GM06990 (cell line): Measurements from ENCODE around the gene ADA.

Source experiments
- DNase-seq: peaks from one replicate; pipeline ENCODE4 v3.0.0-alpha.2; 2011; ENCODE audit not compliant: insufficient read length; ENCODE audit errors: extremely low read depth
- H3K27me3 ChIP-seq: replicated peaks from 2 replicates; pipeline ENCODE4 v1.6.0; 2011; ENCODE audit warnings: low read length; ENCODE audit not compliant: control insufficient read depth, insufficient read depth
- H3K36me3 ChIP-seq: 2 replicates; pipeline ENCODE4 v1.5.1; 2011; ENCODE audit warnings: low read length; ENCODE audit not compliant: control insufficient read depth, insufficient read depth
- H3K4me3 ChIP-seq: replicated peaks from 2 replicates; pipeline ENCODE4 v1.5.1; 2011; ENCODE audit warnings: low read depth, mild to moderate bottlenecking, control low read depth, low read length
- TF ChIP-seq, protein P1 (sequence below): IDR thresholded peaks from 2 replicates; pipeline ENCODE4 v1.5.1; 2011; ENCODE audit warnings: low read length, control low read depth, mild to moderate bottlenecking, inconsistent platforms; ENCODE audit not compliant: insufficient read depth, poor library complexity, severe bottlenecking

The ADA gene

DNA sequence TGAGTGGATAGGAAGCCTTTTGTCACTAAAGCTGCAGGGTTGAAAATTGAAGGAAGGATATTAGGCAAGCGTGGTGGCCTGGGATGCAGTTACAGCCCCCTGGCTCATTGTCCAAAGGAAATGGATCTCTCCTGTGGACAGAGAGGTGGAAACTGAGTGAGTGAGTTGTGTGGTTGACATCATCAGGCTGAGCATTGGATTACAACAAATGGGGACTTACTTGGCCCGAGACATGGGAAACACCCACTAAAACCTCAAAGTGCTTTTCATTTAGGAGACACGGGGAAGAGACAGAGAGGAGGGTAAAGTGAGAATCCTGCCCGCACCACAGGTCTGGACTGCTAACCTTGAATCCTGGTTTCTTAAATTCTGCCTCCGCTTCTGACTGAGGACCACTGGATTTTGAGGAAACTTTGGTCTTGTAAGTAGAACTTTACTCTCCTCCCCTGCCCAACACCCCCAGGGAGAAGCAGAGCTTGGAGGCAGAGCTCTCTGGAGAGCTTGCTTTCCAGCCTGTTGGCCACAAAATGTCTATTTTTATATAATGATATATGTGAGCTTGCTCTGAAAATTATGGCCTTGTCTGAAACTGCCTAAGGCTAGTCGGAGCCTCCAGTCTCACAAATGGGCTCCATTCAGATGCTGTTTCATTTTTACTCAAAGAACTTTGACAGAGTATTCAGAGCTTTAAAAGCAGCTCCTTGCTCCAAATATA lies 69.0 kb downstream of the ADA start, which contains the start of gene PKIG:
Gene PKIG (plus strand): TSS at position 269 of the 715 bp plus-strand sequence. CDS start 31,978 bp downstream, outside the sequence.
- H3K4me3 ChIP-seq = peak within 1 kb of the TSS; percentile 58
- TF ChIP-seq, protein P1, sequence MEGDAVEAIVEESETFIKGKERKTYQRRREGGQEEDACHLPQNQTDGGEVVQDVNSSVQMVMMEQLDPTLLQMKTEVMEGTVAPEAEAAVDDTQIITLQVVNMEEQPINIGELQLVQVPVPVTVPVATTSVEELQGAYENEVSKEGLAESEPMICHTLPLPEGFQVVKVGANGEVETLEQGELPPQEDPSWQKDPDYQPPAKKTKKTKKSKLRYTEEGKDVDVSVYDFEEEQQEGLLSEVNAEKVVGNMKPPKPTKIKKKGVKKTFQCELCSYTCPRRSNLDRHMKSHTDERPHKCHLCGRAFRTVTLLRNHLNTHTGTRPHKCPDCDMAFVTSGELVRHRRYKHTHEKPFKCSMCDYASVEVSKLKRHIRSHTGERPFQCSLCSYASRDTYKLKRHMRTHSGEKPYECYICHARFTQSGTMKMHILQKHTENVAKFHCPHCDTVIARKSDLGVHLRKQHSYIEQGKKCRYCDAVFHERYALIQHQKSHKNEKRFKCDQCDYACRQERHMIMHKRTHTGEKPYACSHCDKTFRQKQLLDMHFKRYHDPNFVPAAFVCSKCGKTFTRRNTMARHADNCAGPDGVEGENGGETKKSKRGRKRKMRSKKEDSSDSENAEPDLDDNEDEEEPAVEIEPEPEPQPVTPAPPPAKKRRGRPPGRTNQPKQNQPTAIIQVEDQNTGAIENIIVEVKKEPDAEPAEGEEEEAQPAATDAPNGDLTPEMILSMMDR = no peak
- no peaks in the 10 kb centered on the region for H3K36me3 ChIP-seq
- DNase-seq = no peak
- no peaks in the 10 kb centered on the region for H3K27me3 ChIP-seq

DNA sequence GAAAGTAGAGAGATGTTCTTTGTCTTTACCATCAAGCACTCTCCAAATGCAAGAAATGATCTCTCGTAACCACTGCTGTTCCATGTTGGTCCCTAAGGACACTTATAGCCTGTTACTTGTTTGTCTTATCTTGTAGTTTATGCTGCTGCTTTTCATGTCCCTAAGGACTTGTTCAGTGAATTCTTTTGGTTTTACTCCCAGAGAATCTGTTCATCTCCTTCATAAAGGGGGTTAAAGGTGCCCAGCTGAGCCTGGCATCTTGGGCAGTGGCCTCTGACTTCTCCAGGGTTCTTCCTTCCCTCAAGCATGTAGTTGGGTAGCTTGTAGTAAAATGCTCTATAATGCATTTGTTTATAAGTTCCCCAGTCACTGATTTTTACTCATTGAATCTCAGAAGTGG lies 70.0 kb downstream of the ADA start:
- Histone ChIP-seq H3K4me3 (no peak overlapping the region; the same call in 1 of the 2 replicates), H3K27me3 (no peaks in the 10 kb centered on the region), H3K36me3 (no peaks in the 10 kb centered on the region)
- TF ChIP-seq, protein P1 = no peak
- no peak for DNase-seq

DNA sequence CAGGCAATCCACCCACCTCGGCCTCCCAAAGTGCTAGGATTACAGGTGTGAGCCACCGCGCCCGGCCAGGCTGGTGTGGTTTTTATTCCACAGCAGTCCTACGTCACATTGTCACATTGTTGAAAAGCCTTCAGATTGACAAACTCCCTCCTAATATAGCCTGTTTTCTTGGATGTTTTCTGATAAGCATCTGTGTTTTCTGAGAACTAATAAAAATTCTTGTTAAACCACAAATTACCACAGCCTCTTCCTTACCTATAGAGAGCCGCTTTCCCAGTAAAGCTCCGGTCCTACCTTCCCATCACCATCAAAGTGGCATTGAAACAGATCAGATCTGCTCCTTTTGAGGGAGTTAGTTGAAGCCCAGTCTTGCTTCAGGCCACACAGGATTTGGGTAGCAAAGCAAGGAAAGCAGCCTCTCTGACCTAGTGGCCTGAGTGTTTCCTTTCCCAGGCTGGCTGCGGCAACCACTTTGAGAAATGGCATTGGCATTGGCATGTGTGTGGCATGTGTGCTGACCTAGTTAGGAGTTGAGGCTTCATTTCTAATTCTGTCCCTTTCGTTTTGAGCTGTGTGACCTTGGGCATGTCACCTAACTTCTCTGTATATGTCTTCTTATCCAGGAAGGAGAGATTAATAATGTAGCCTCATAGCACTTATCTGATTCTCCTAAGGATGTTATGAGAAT lies 70.8 kb downstream of the ADA start:
- TF ChIP-seq, protein P1 = no peak
- Histone ChIP-seq H3K4me3 (no peak overlapping the region), H3K27me3 (no peaks in the 10 kb centered on the region), H3K36me3 (no peaks in the 10 kb centered on the region)
- no peak for DNase-seq

GRCh38 chr20:44579313-44580081 lies 72.0 kb downstream of the ADA start:
- no peaks in the 10 kb centered on the region for H3K36me3 ChIP-seq
- TF ChIP-seq, protein P1 = no peak
- no peak overlapping the region for H3K4me3 ChIP-seq
- no peak for DNase-seq
- no peaks in the 10 kb centered on the region for H3K27me3 ChIP-seq

GRCh38 chr20:44576297-44576696 lies 75.2 kb downstream of the ADA start:
- no peak for DNase-seq

More at GRCh38 chr20:44576297-44576696, 75.2 kb downstream of the ADA start:
- Histone ChIP-seq H3K27me3 (no peaks in the 10 kb centered on the region), H3K4me3 (no peak overlapping the region), H3K36me3 (no peaks in the 10 kb centered on the region)
- TF ChIP-seq, protein P1 = peak; percentile 67
